T follicular helper cell (primary cell): Measurements from ENCODE around the gene ZSWIM1.
A peak's percentile ranks its signal among the peaks of the same experiment; 100 is the strongest.

Experiments used
- DNase-seq: peaks from one replicate; pipeline ENCODE4 v3.0.0-alpha.2; 2020; ENCODE audit warnings: low read depth
- total RNA-seq, 2 experiments: gene quantifications; one replicate each; lab custom pipeline; 2026; lab: John Stamatoyannopoulos, UW

ZSWIM1 gene
- total RNA-seq, result 11.8 to 22.3 reads per million in 2 experiments

GRCh38 chr20:45880988-45881788, at the start of gene ZSWIM1:
TSS of gene ZSWIM1 (plus strand) at chr20:45881227. CDS start at chr20:45882593, 1,366 bp downstream.
- DNase-seq, result peak; percentile 99

- DNase-seq, result no peak
Measured at GRCh38 chr20:45832619-45833018, 48.4 kb upstream of the ZSWIM1 start.

GRCh38 chr20:45833030-45833882, 47.8 kb upstream of the ZSWIM1 start, which contains the start of gene SNX21:
TSS of gene SNX21 (plus strand) at chr20:45833799. CDS start at chr20:45833920, 121 bp downstream.
- DNase-seq, result peak; percentile 6

GRCh38 chr20:45833883-45834796, 46.9 kb upstream of the ZSWIM1 start:
- peak; percentile 12 for DNase-seq

GRCh38 chr20:45834797-45835161, 46.2 kb upstream of the ZSWIM1 start:
- no peak for DNase-seq

- DNase-seq, result no peak
Measured at GRCh38 chr20:45835329-45835765, 45.7 kb upstream of the ZSWIM1 start.

GRCh38 chr20:45835825-45836224, 45.2 kb upstream of the ZSWIM1 start:
- no peak for DNase-seq

GRCh38 chr20:45836841-45837240, 44.2 kb upstream of the ZSWIM1 start:
- no peak for DNase-seq

- no peak for DNase-seq
Measured at GRCh38 chr20:45840700-45841198, 40.3 kb upstream of the ZSWIM1 start.

GRCh38 chr20:45841407-45842129, 39.5 kb upstream of the ZSWIM1 start:
- no peak for DNase-seq

GRCh38 chr20:45842169-45842812, 38.7 kb upstream of the ZSWIM1 start:
- no peak for DNase-seq

- no peak for DNase-seq
Measured at GRCh38 chr20:45843506-45843905, 37.5 kb upstream of the ZSWIM1 start.

GRCh38 chr20:45845452-45845851, 35.6 kb upstream of the ZSWIM1 start:
- no peak for DNase-seq

- DNase-seq, result no peak
Measured at GRCh38 chr20:45848421-45848820, 32.6 kb upstream of the ZSWIM1 start.

GRCh38 chr20:45848969-45849582, 32.0 kb upstream of the ZSWIM1 start:
- no peak for DNase-seq

- no peak for DNase-seq
Measured at GRCh38 chr20:45850238-45850637, 30.8 kb upstream of the ZSWIM1 start.

GRCh38 chr20:45850926-45851325, 30.1 kb upstream of the ZSWIM1 start:
- no peak for DNase-seq

GRCh38 chr20:45851501-45851900, 29.5 kb upstream of the ZSWIM1 start:
- no peak for DNase-seq

- DNase-seq, result no peak
Measured at GRCh38 chr20:45852326-45852725, 28.7 kb upstream of the ZSWIM1 start.

GRCh38 chr20:45853484-45853883, 27.5 kb upstream of the ZSWIM1 start:
- no peak for DNase-seq
